Measurements from ENCODE around the gene CSK.

DNA sequence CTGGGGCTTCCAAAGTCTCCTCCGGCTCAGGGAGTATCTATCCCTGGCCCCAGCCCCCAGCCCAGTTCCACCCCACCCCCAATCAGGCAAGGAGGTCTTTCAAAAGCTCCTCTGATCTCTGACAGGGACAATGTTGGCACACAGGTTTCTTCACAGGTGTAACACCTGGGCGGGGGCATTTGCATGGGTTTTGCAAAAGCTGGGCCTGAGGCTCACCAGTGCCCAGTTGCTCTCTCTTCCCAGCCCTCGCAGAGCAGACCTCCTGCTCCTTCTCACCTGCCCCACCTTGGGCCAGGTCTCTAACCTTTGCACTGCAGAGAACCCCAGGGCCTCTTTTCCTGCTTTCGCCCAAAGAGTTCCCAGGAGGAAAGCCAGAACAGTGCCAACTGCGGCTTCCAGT, 8.6 kb upstream of the CSK start:
- no peak for TF ChIP-seq TAF1 (IDR thresholded peaks at IDR 0.05; ENCODE audit: borderline replicate concordance, insufficient read depth, low read length)
- TF ChIP-seq REST (IDR thresholded peaks at IDR 0.05; ENCODE audit: insufficient read depth in 1 of 2, low read depth in 2 of 2, low read length in 2 of 2): no peak
- no peak for TF ChIP-seq SIN3A (IDR thresholded peaks at IDR 0.05; ENCODE audit: borderline replicate concordance, insufficient read depth, low read length)
- TF ChIP-seq FOXP2 (optimal IDR thresholded peaks at IDR 0.05; ENCODE audit: borderline replicate concordance, extremely low read depth, extremely low read length, insufficient read depth): no peak

Data from PFSK-1 (cell line).